Frontal cortex (tissue), 4 donors: Measurements from ENCODE around the gene CPB1. TPM values are rescaled to one million over a fixed set of nuclear protein-coding genes. Genes with fewer than 3 reads are reported as not detected.

Source experiments
- DNase-seq, 2 donors: peaks; one replicate each; pipeline ENCODE4 v3.0.0; 2012; ENCODE audit warnings: low spot score in 2 of 2
- FAIRE-seq: peaks from 2 replicates; lab custom pipeline; 2012; peaks lifted over from hg19 to GRCh38; lab: Jason Lieb, UNC
- total RNA-seq: library from RNA; depleted of rRNA; stranded (reverse); fragments of >200 nt; gene quantifications from one replicate; pipeline ENCODE4 v1.2.3, GENCODE V29; 2014
- donor health status: control.
- donor health status: control.
- donor health status: control.

The CPB1 gene
- total RNA-seq, 1 donor from 2014 or later = not detected

- FAIRE-seq (no peak), DNase-seq (no peak)
Measured at GRCh38 chr3:148828136-148828690, 602 bp downstream of the CPB1 start.

GRCh38 chr3:148829926-148830325 is 2.3 kb downstream of the CPB1 start:
- DNase-seq (no peak), FAIRE-seq (no peak)

- no peak for DNase-seq
- no peak for FAIRE-seq
Measured at GRCh38 chr3:148833223-148833622, 5.6 kb downstream of the CPB1 start.

- FAIRE-seq = no peak
- DNase-seq = no peak
Measured at GRCh38 chr3:148839805-148840204, 12.2 kb downstream of the CPB1 start.

GRCh38 chr3:148840451-148840850 is 12.8 kb downstream of the CPB1 start:
- FAIRE-seq (no peak), DNase-seq (no peak)

- DNase-seq (no peak), FAIRE-seq (no peak)
Measured at GRCh38 chr3:148845756-148846395, 18.3 kb downstream of the CPB1 start.

- FAIRE-seq = no peak
Measured at GRCh38 chr3:148847351-148847750, 19.7 kb downstream of the CPB1 start.

GRCh38 chr3:148848410-148848809 is 20.8 kb downstream of the CPB1 start:
- DNase-seq (no peak), FAIRE-seq (no peak)

More at GRCh38 chr3:148847351-148847750, 19.7 kb downstream of the CPB1 start:
- no peak for DNase-seq

- no peak for DNase-seq
- FAIRE-seq = no peak
Measured at GRCh38 chr3:148852271-148852992, 24.8 kb downstream of the CPB1 start.

GRCh38 chr3:148853076-148853475 is 25.5 kb downstream of the CPB1 start:
- DNase-seq = no peak
- no peak for FAIRE-seq

GRCh38 chr3:148854061-148854460 is 26.4 kb downstream of the CPB1 start:
- DNase-seq = no peak
- no peak for FAIRE-seq

- FAIRE-seq = no peak
- DNase-seq = no peak
Measured at GRCh38 chr3:148856384-148856783, 28.8 kb downstream of the CPB1 start.

- no peak for FAIRE-seq
- no peak for DNase-seq
Measured at GRCh38 chr3:148857316-148857715, 29.7 kb downstream of the CPB1 start.

GRCh38 chr3:148861277-148861869 is 33.8 kb downstream of the CPB1 start:
- peak; percentile 10 to 39 for DNase-seq
- peak; percentile 86 for FAIRE-seq

- no peak for DNase-seq
- FAIRE-seq = no peak
Measured at GRCh38 chr3:148863297-148863696, 35.7 kb downstream of the CPB1 start.

- DNase-seq = no peak
- FAIRE-seq = no peak
Measured at GRCh38 chr3:148863814-148864213, 36.2 kb downstream of the CPB1 start.

- no peak for DNase-seq
- FAIRE-seq = no peak
Measured at GRCh38 chr3:148865049-148865448, 37.4 kb downstream of the CPB1 start, which contains the start of gene CPA3. Gene CPA3, plus strand, starts transcription at chr3:148865296. Its CDS starts 12 bp downstream, at chr3:148865308.

GRCh38 chr3:148866261-148866660 is 38.6 kb downstream of the CPB1 start:
- FAIRE-seq (no peak), DNase-seq (no peak)

- DNase-seq = no peak
- no peak for FAIRE-seq
Measured at GRCh38 chr3:148873270-148873927, 45.8 kb downstream of the CPB1 start.

- DNase-seq = no peak
- FAIRE-seq = no peak
Measured at GRCh38 chr3:148873977-148874376, 46.4 kb downstream of the CPB1 start.
